K562 (cell line): ENCODE results near the gene ZFAND6.

ENCODE experiments used
- CTCF ChIP-seq, 3 experiments: IDR thresholded peaks in 2 of 3; conservative IDR thresholded peaks in 1 of 3; 2 replicates each; pipeline ENCODE4 v1.5.1; 2011 to 2012; ENCODE audit warnings: low read length in 3 of 3, mild to moderate bottlenecking in 3 of 3, control low read depth in 2 of 3, improper control_type of control experiment in 1 of 3, inconsistent platforms in 1 of 3, low read depth in 1 of 3, mixed read lengths in 1 of 3, moderate library complexity in 1 of 3; ENCODE audit not compliant: insufficient read depth in 2 of 3
- ELF1 ChIP-seq: fragments of 200-800 bp; sonication (Bioruptor generic); IDR thresholded peaks from 2 replicates; pipeline ENCODE4 v1.6.1; 2016; ENCODE audit warnings: missing genetic modification characterization, missing compliant biosample characterization
- FOXJ3 ChIP-seq: sonication (generic); formaldehyde crosslinking; IDR thresholded peaks from 2 replicates; pipeline ENCODE4 v1.4.0; 2020; ENCODE audit warnings: mild to moderate bottlenecking, missing genetic modification reagents
- MXI1 ChIP-seq: IDR thresholded peaks from 2 replicates; pipeline ENCODE4 v1.6.1; 2011; ENCODE audit warnings: low read depth, mild to moderate bottlenecking, improper control_type of control experiment, low read length
- RAD21 ChIP-seq, 2 experiments: fragments of 250-450 bp in 1 of 2; fragments of 450-650 bp in 1 of 2; sonication (Bioruptor Pico) in 1 of 2; formaldehyde crosslinking in 1 of 2; IDR thresholded peaks in 1 of 2; conservative IDR thresholded peaks in 1 of 2; 2 replicates each; pipeline versions ENCODE4 v1.4.0 to v1.8.0; 2020 to 2022; ENCODE audit warnings: mild to moderate bottlenecking in 2 of 2, moderate library complexity in 1 of 2
- RBM34 ChIP-seq: fragments of 200-400 bp; formaldehyde crosslinking; IDR thresholded peaks from 2 replicates; pipeline ENCODE4 v1.6.1; 2018; ENCODE audit warnings: low read length, borderline replicate concordance; ENCODE audit not compliant: insufficient read depth
- SMAD3 ChIP-seq: fragments of 450-650 bp; formaldehyde crosslinking; conservative IDR thresholded peaks from 2 replicates; pipeline ENCODE4 v1.4.0; 2020; ENCODE audit warnings: mild to moderate bottlenecking
- SP1 ChIP-seq: sonication (generic); formaldehyde crosslinking; IDR thresholded peaks from 2 replicates; pipeline ENCODE4 v1.8.1; 2022; ENCODE audit warnings: mild to moderate bottlenecking, missing genetic modification reagents
- TAF1 ChIP-seq: IDR thresholded peaks from 2 replicates; pipeline ENCODE4 v1.6.1; 2011; ENCODE audit warnings: mild to moderate bottlenecking, low read length, moderate library complexity; ENCODE audit not compliant: insufficient read depth, control insufficient read depth, severe bottlenecking; ENCODE audit errors: extremely low read depth
- ZFP36 ChIP-seq: fragments of 150-350 bp; IDR thresholded peaks from 2 replicates; pipeline ENCODE4 v1.6.1; 2018; ENCODE audit warnings: low read length, low read depth; ENCODE audit not compliant: partially characterized antibody

GRCh38 chr15:80162059-80162554 is 102.6 kb downstream of the ZFAND6 start:
- TF ChIP-seq SMAD3 (CRISPR knock-in tag): no peak
- TF ChIP-seq FOXJ3 (CRISPR knock-in tag): no peak
- no peak for TF ChIP-seq RAD21 (CRISPR knock-in tag; conservative IDR thresholded peaks at IDR 0.05 in 1 of 2, IDR thresholded peaks at IDR 0.05 in 1 of 2)
- no peak for TF ChIP-seq ZFP36
- TF ChIP-seq SP1 (CRISPR knock-in tag): no peak
- no peak for TF ChIP-seq ELF1 (tag)
- no peak for TF ChIP-seq TAF1
- no peak for TF ChIP-seq MXI1
- TF ChIP-seq RBM34: no peak
- TF ChIP-seq CTCF (IDR thresholded peaks at IDR 0.05 in 2 of 3, conservative IDR thresholded peaks at IDR 0.05 in 1 of 3; ENCODE audit: insufficient read depth in 2 of 3, low read depth in 1 of 3, low read length in 3 of 3): no peak
